Type B pancreatic cell (in vitro differentiated cells): ENCODE measurements around the gene DDX49. TPM values are rescaled to one million over a fixed set of nuclear protein-coding genes. Genes with fewer than 3 reads are reported as not detected.

Experiments
- DNase-seq: peaks from one replicate; pipeline ENCODE4 v3.0.0; 2021; ENCODE audit warnings: mixed read lengths; ENCODE audit not compliant: unreplicated experiment; ENCODE audit errors: extremely low spot score
- H3K27ac Mint-ChIP-seq: 2 replicates; pipeline ENCODE4 v1.8.0; 2021; ENCODE audit warnings: mild to moderate bottlenecking, mixed read lengths
- H3K27me3 Mint-ChIP-seq: 2 replicates; pipeline ENCODE4 v1.8.0; 2021; ENCODE audit warnings: mixed read lengths
- H3K36me3 Mint-ChIP-seq: 2 replicates; pipeline ENCODE4 v1.8.0; 2021; ENCODE audit warnings: mixed read lengths
- H3K4me1 Mint-ChIP-seq: one replicate; pipeline ENCODE4 v1.8.0; 2021; ENCODE audit warnings: mixed read lengths; ENCODE audit not compliant: unreplicated experiment
- H3K4me3 Mint-ChIP-seq: 2 replicates; pipeline ENCODE4 v1.8.0; 2021; ENCODE audit warnings: mild to moderate bottlenecking, mixed read lengths
- H3K9me3 Mint-ChIP-seq: 2 replicates; pipeline ENCODE4 v1.8.0; 2021; ENCODE audit warnings: mixed read lengths
- CTCF ChIP-seq: fragments of 200-600 bp; sonication (generic); conservative IDR thresholded peaks from 2 replicates; pipeline ENCODE4 v1.5.0; 2021; ENCODE audit warnings: antibody characterized with exemption, mild to moderate bottlenecking
- total RNA-seq: library from RNA; stranded (reverse); gene quantifications from 2 replicates; pipeline ENCODE4 v1.2.1, GENCODE V29; 2021; ENCODE audit warnings: low replicate concordance

Gene DDX49
- total RNA-seq, 1 donor from 2014 or later: 58.3 TPM

- peaks cover 7% of the 10 kb centered on the region for H3K36me3 Mint-ChIP-seq
- no peaks in the 10 kb centered on the region for H3K4me1 Mint-ChIP-seq
- no peak for DNase-seq
- no peak overlapping the region for H3K27ac Mint-ChIP-seq
- no peaks in the 10 kb centered on the region for H3K27me3 Mint-ChIP-seq
- no peaks in the 10 kb centered on the region for H3K9me3 Mint-ChIP-seq
- no peak for TF ChIP-seq CTCF
- no peak overlapping the region for H3K4me3 Mint-ChIP-seq
Measured at GRCh38 chr19:18908917-18909619, 10.4 kb upstream of the DDX49 start.

- no peak for DNase-seq
- Mint-ChIP-seq H3K9me3 (no peaks in the 10 kb centered on the region), H3K4me3 (no peak overlapping the region), H3K27me3 (no peaks in the 10 kb centered on the region), H3K27ac (no peak overlapping the region), H3K4me1 (no peaks in the 10 kb centered on the region), H3K36me3 (peaks cover 7% of the 10 kb centered on the region)
- TF ChIP-seq CTCF: no peak
Measured at GRCh38 chr19:18910010-18910409, 9.5 kb upstream of the DDX49 start.

DNA sequence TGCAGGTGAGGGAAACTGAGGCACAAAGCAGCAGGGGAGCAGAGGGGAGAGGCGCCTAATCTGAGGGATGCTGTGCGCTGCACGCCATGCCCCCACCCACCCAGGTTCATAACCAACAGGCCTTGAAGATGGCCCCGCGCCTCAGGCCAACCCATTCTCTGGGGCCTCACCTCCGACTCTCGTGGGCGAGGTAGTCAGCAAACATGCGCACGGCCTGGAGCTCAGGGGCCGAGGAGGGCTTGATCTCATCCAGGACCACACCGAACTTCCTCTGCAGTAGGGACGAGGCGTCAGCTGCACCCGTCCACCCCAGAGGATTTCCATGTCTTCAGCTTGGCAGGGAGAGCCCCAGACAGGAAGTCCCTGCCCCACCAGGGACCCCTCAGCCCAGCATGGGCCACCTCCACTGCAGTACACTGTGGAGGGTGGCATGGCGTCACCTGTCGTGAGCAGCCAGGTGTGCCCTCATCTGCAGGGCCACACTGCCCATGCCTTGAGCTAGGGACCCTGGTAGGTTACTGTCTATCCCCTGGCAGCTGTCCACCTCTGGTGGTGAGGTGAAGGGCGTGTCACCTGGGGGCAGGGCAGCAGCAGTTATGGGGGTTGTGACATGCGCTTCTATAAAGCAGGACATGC lies 8.6 kb upstream of the DDX49 start:
- H3K36me3 Mint-ChIP-seq: peaks cover 7% of the 10 kb centered on the region
- H3K4me1 Mint-ChIP-seq: no peaks in the 10 kb centered on the region
- DNase-seq: no peak
- no peak for TF ChIP-seq CTCF
- no peaks in the 10 kb centered on the region for H3K27me3 Mint-ChIP-seq
- H3K4me3 Mint-ChIP-seq: no peak overlapping the region
- no peak overlapping the region for H3K27ac Mint-ChIP-seq
- no peaks in the 10 kb centered on the region for H3K9me3 Mint-ChIP-seq

GRCh38 chr19:18912933-18913332 lies 6.6 kb upstream of the DDX49 start:
- H3K4me1 Mint-ChIP-seq: peaks cover 4% of the 10 kb centered on the region
- no peak for DNase-seq
- no peaks in the 10 kb centered on the region for H3K27me3 Mint-ChIP-seq
- no peak overlapping the region for H3K4me3 Mint-ChIP-seq
- peaks cover 7% of the 10 kb centered on the region for H3K36me3 Mint-ChIP-seq
- no peaks in the 10 kb centered on the region for H3K9me3 Mint-ChIP-seq
- TF ChIP-seq CTCF: no peak
- H3K27ac Mint-ChIP-seq: peak overlapping the region; percentile 56

GRCh38 chr19:18913466-18913865 lies 6.0 kb upstream of the DDX49 start:
- H3K36me3 Mint-ChIP-seq: peaks cover 7% of the 10 kb centered on the region
- H3K27me3 Mint-ChIP-seq: no peaks in the 10 kb centered on the region
- no peak overlapping the region for H3K4me3 Mint-ChIP-seq
- H3K27ac Mint-ChIP-seq: peak overlapping the region; percentile 56
- no peaks in the 10 kb centered on the region for H3K9me3 Mint-ChIP-seq
- DNase-seq: no peak
- no peak for TF ChIP-seq CTCF
- H3K4me1 Mint-ChIP-seq: peaks cover 4% of the 10 kb centered on the region
